Sigmoid colon (tissue), 7 donors: ENCODE measurements around the gene SMYD3. TPM values are rescaled to one million over a fixed set of nuclear protein-coding genes. Genes with fewer than 3 reads are reported as not detected.

ENCODE experiments used
- DNase-seq: peaks from one replicate; pipeline ENCODE4 v3.0.0-alpha.2; 2019
- H3K27ac ChIP-seq, 4 donors: fragments of 200-600 bp; sonication (generic); one replicate each; pipeline ENCODE4 v1.5.1; 2016 to 2019; ENCODE audit warnings: mild to moderate bottlenecking in 1 of 4
- H3K27me3 ChIP-seq, 3 donors: fragments of 200-600 bp; sonication (generic); one replicate each; pipeline ENCODE4 v1.5.1; 2019; ENCODE audit warnings: mild to moderate bottlenecking in 1 of 3
- H3K36me3 ChIP-seq, 4 donors: fragments of 200-600 bp; sonication (generic); one replicate each; pipeline ENCODE4 v1.5.1; 2016 to 2019
- H3K4me1 ChIP-seq, 4 donors: fragments of 200-600 bp; sonication (generic); one replicate each; pipeline ENCODE4 v1.5.1; 2017 to 2019
- H3K4me3 ChIP-seq, 4 donors: fragments of 200-600 bp; sonication (generic); one replicate each; pipeline ENCODE4 v1.5.1; 2017 to 2019; ENCODE audit warnings: mild to moderate bottlenecking in 2 of 4, moderate library complexity in 1 of 4
- H3K9me3 ChIP-seq, 4 donors: fragments of 200-600 bp in 3 of 4; sonication (generic) in 3 of 4; one replicate each; pipeline versions ENCODE4 v1.5.1 to v1.6.1; 2013 to 2019
- CTCF ChIP-seq, 4 experiments: fragments of 450-650 bp in 3 of 4; fragments of 200-600 bp in 1 of 4; IDR thresholded peaks; one replicate each; pipeline ENCODE4 v1.5.1; 2016 to 2019; ENCODE audit warnings: antibody characterized with exemption in 4 of 4, mild to moderate bottlenecking in 3 of 4, moderate library complexity in 2 of 4
- EP300 ChIP-seq, 4 donors: sonication (generic); formaldehyde crosslinking; IDR thresholded peaks; one replicate each; pipeline ENCODE4 v1.6.1; 2017; ENCODE audit warnings: antibody characterized with exemption in 4 of 4
- POLR2A ChIP-seq, 2 donors: fragments of 450-650 bp; IDR thresholded peaks; one replicate each; pipeline ENCODE4 v1.6.1; 2016; ENCODE audit warnings: antibody characterized with exemption in 2 of 2, mild to moderate bottlenecking in 2 of 2, moderate library complexity in 2 of 2
- POLR2AphosphoS5 ChIP-seq, 4 donors: sonication (generic); formaldehyde crosslinking; IDR thresholded peaks; one replicate each; pipeline ENCODE4 v1.6.1; 2017; ENCODE audit warnings: antibody characterized with exemption in 4 of 4
- WGBS, 2 donors: extraction: QIAGEN DNeasy Blood & Tissue Kit; methylation state at CpG; one replicate each; pipeline ENCODE4 v1.1.7; 2013; 5-methylcytosine and 5-hydroxymethylcytosine counted together
- intact Hi-C: fragments of 100-400 bp; cut with DNase I; formaldehyde crosslinking; loops from one replicate; pipeline ENCODE4 v1.15.1; 2023
- polyA plus RNA-seq, 3 donors: library from polyadenylated mRNA; stranded (reverse); fragments of 200-250 nt; gene quantifications; one replicate each; pipeline ENCODE4 v1.2.3, GENCODE V29; 2013
- total RNA-seq, 4 donors: library from RNA; depleted of rRNA; stranded (reverse); fragments of >200 nt; gene quantifications; one replicate each; pipeline ENCODE4 v1.1.0, GENCODE V29; 2016
- donor health status: healthy with polysubstance abuse.
- donor health status: Bipolar disorder and iron deficiency.
- donor health status: healthy.

SMYD3 gene
- total and polyA plus RNA-seq, 7 donors = 8.7 to 23.8 (median 17.1) TPM

DNA sequence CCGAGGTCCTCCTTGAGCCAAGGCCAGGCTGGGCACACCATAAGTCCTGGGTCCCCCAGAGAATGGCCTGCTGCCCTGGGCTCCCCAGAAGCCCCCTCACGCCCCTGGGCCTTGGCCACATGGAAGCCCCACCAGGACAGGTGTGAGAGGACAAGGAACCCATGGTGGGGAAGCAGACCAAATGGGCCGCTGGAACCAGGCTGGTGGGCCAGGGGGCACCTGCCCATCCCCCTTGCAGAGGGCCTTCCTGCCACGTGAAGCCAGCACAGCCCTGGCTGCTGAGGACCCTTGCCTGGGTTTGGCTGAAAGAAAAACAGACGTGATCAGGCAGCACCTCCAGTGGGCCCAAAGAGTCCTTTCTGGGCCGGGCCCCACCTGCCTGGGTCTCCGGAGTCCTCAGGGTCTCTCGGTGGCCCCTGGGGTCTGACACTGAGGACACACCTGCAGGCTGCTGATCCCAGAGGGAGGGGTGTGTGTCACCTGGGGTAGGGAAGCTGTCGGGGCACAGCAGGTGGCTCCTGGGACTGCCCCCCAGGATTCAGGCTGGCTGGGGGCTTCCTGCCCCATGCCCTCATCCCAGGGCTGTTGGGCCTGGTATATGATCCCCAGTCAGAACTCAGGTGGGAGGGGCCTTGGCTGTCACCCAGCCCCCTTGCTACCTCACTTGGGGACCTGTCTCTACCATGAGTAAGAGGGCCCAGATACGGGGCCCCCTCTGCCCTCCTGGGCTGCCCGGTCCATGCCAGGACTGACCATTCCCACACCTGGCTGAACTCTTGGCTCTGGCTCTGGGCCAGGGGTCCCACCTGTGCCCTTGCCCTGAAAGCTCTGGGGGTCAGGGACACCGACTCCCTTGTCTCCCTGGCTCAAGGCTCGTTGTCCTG is 3.3 kb upstream of the SMYD3 start:
- Histone ChIP-seq H3K36me3 (no peaks in the 10 kb centered on the region), H3K4me3 (no peak overlapping the region), H3K27ac (no peak overlapping the region), H3K9me3 (peaks cover 0 to 9% (median 7%) of the 10 kb centered on the region in 4 donors), H3K4me1 (peaks cover 0 to 14% (median 8%) of the 10 kb centered on the region in 4 donors), H3K27me3 (no peaks in the 10 kb centered on the region)
- intact Hi-C loops = no loop called here
- TF ChIP-seq POLR2AphosphoS5 (IDR thresholded peaks at IDR 0.05) (no peak), CTCF (IDR thresholded peaks at IDR 0.05) (no peak), POLR2A (IDR thresholded peaks at IDR 0.05) (no peak)
- WGBS, 2 donors = 91 to 93% methylated on average over 13 of the region's 13 CpGs
- DNase-seq = no peak

DNA sequence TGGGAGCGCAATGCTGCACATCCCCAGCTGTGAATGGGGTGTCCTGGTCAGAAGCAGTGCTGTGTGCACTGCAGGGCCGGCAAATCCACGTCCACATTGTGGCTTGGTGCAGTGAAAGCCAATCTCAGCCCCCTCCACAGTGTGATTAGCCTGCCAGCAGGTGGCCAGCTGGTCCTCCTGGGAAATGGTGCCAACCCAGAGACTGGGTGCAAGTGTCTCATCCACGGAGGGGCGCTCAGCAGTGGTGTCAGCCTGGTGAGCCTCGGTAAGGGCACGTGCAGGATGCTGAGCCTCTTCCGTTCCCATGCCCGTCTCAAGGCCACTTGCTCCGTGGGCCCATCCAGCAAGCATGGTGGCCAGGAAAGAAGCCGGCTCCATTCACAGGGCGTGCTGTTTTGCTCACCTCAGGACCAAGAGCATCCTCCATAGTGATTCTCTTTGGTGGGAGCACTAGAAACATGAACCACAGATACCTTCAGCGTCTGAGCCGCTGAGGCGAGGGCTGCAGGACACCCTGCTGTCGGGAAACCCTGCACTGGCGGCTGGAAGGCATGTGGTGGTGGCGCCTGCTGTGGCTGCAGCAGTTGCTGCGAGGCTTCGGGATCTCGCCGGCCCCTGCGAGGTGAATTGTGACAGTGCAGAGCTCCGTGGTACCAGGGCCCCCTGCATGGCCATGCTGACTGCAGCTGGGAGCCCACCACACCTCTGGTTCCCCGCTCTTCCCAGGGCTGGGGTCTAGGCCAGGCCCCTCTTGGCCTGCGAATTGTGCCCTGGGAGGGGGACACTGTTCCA is 2.0 kb upstream of the SMYD3 start:
- no peak for DNase-seq
- Histone ChIP-seq H3K4me1 (peaks cover 0 to 14% (median 8%) of the 10 kb centered on the region in 4 donors), H3K9me3 (peaks cover 0 to under 1% (median under 1%) of the 10 kb centered on the region in 4 donors), H3K27ac (no peak overlapping the region), H3K36me3 (no peaks in the 10 kb centered on the region), H3K27me3 (no peaks in the 10 kb centered on the region), H3K4me3 (no peak overlapping the region)
- WGBS, 2 donors = 91 to 92% methylated on average over 26 of the region's 26 CpGs
- TF ChIP-seq POLR2AphosphoS5 (IDR thresholded peaks at IDR 0.05) (no peak), CTCF (IDR thresholded peaks at IDR 0.05) (no peak), POLR2A (IDR thresholded peaks at IDR 0.05) (no peak), EP300 (IDR thresholded peaks at IDR 0.05) (no peak)
- intact Hi-C loops = loop anchor here (5.0 kb wide), 1 partner anchor 133 kb away; no protein-coding TSS in a partner anchor

GRCh38 chr1:246506367-246506673 is 759 bp downstream of the SMYD3 start:
- Histone ChIP-seq H3K9me3 (no peaks in the 10 kb centered on the region), H3K27ac (peak overlapping the region in 2 of 4 donors; percentile 74 to 79), H3K36me3 (no peaks in the 10 kb centered on the region), H3K27me3 (no peaks in the 10 kb centered on the region), H3K4me3 (peak overlapping the region; percentile 70 to 97 (median 90)), H3K4me1 (peaks cover 0 to 14% (median 8%) of the 10 kb centered on the region in 4 donors)
- WGBS, 2 donors = 4 to 7% methylated on average over 9 of the region's 9 CpGs
- no peak for DNase-seq
- TF ChIP-seq POLR2AphosphoS5 (IDR thresholded peaks at IDR 0.05) = no peak
- TF ChIP-seq CTCF (IDR thresholded peaks at IDR 0.05) = no peak
- no peak for TF ChIP-seq POLR2A (IDR thresholded peaks at IDR 0.05)
- no peak for TF ChIP-seq EP300 (IDR thresholded peaks at IDR 0.05)
- intact Hi-C loops = loop anchor here (2.0 to 5.0 kb wide), 2 partner anchors 60 to 136 kb away; partner anchors contain the start of genes CNST and TFB2M

- intact Hi-C loops = no loop called here
- Histone ChIP-seq H3K4me3 (no peak overlapping the region), H3K4me1 (peaks cover 0 to 14% (median 8%) of the 10 kb centered on the region in 4 donors), H3K27me3 (no peaks in the 10 kb centered on the region), H3K9me3 (no peaks in the 10 kb centered on the region), H3K36me3 (no peaks in the 10 kb centered on the region), H3K27ac (no peak overlapping the region)
- no peak for DNase-seq
- WGBS, 2 donors = 20 to 75% methylated on average over 7 of the region's 7 CpGs
- TF ChIP-seq POLR2A (IDR thresholded peaks at IDR 0.05) (no peak), EP300 (IDR thresholded peaks at IDR 0.05) (no peak), POLR2AphosphoS5 (IDR thresholded peaks at IDR 0.05) (no peak), CTCF (IDR thresholded peaks at IDR 0.05) (no peak)
Observed at GRCh38 chr1:246503341-246503740, 3.7 kb downstream of the SMYD3 start.
